ENCODE data around the gene TMEM132D.

GRCh38 chr12:129871991-129872972 lies 31.5 kb downstream of the TMEM132D start:
- TF ChIP-seq POLR2A (IDR thresholded peaks at IDR 0.05; ENCODE audit: low read depth, low read length) (no peak), POLR2AphosphoS5 (IDR thresholded peaks at IDR 0.05; ENCODE audit: low read depth, low read length) (no peak)

Measured in GM12892 (cell line).